GM18909 (cell line): Measurements from ENCODE around the gene AFAP1.

ENCODE experiments used
- ATAC-seq: cut with Tn5 transposase; IDR thresholded peaks from one replicate; pipeline ENCODE4 v1.9.1; 2021; ENCODE audit warnings: mild to moderate bottlenecking; ENCODE audit not compliant: unreplicated experiment, poor library complexity

AFAP1 gene

GRCh38 chr4:7939377-7940108 is at the start of gene AFAP1:
Gene AFAP1, minus strand, starts transcription at chr4:7939861. Its CDS starts 67,783 bp downstream, at chr4:7872078.
- peak; percentile 91 for ATAC-seq

- no peak for ATAC-seq
Measured at GRCh38 chr4:7988437-7988836, 48.8 kb upstream of the AFAP1 start.

GRCh38 chr4:7987148-7987989 is 47.7 kb upstream of the AFAP1 start:
- ATAC-seq, result peak; percentile 71

GRCh38 chr4:7985891-7986441 is 46.3 kb upstream of the AFAP1 start:
- no peak for ATAC-seq

- ATAC-seq, result no peak
Measured at GRCh38 chr4:7985072-7985471, 45.4 kb upstream of the AFAP1 start.

GRCh38 chr4:7984286-7984925 is 44.7 kb upstream of the AFAP1 start:
- no peak for ATAC-seq

- no peak for ATAC-seq
Measured at GRCh38 chr4:7983296-7983695, 43.6 kb upstream of the AFAP1 start.

- ATAC-seq, result no peak
Measured at GRCh38 chr4:7981738-7982394, 42.2 kb upstream of the AFAP1 start.

- no peak for ATAC-seq
Measured at GRCh38 chr4:7980036-7980435, 40.4 kb upstream of the AFAP1 start.

- ATAC-seq, result no peak
Measured at GRCh38 chr4:7979652-7979968, 39.9 kb upstream of the AFAP1 start.

GRCh38 chr4:7978907-7979651 is 39.4 kb upstream of the AFAP1 start:
- ATAC-seq, result no peak

GRCh38 chr4:7978489-7978888 is 38.8 kb upstream of the AFAP1 start:
- no peak for ATAC-seq

GRCh38 chr4:7976634-7977033 is 37.0 kb upstream of the AFAP1 start:
- ATAC-seq, result no peak

- ATAC-seq, result no peak
Measured at GRCh38 chr4:7976025-7976424, 36.4 kb upstream of the AFAP1 start.

GRCh38 chr4:7974425-7974824 is 34.8 kb upstream of the AFAP1 start:
- ATAC-seq, result no peak

GRCh38 chr4:7973545-7973981 is 33.9 kb upstream of the AFAP1 start:
- no peak for ATAC-seq

- no peak for ATAC-seq
Measured at GRCh38 chr4:7971881-7972500, 32.3 kb upstream of the AFAP1 start.

GRCh38 chr4:7971159-7971631 is 31.5 kb upstream of the AFAP1 start:
- no peak for ATAC-seq

- ATAC-seq, result peak; percentile 12
Measured at GRCh38 chr4:7970361-7970946, 30.8 kb upstream of the AFAP1 start.
